Thyroid gland (tissue), 4 donors: ENCODE data around the gene DCUN1D2.

Source experiments
- POLR2A ChIP-seq, 2 donors: fragments of 450-650 bp; IDR thresholded peaks; one replicate each; pipeline ENCODE4 v1.6.1; 2017; ENCODE audit warnings: antibody characterized with exemption in 2 of 2, mild to moderate bottlenecking in 2 of 2, moderate library complexity in 1 of 2
- TF ChIP-seq, protein P1 (sequence below), 6 experiments: fragments of 200-600 bp in 3 of 6; fragments of 450-650 bp in 3 of 6; sonication (generic) in 3 of 6; IDR thresholded peaks; one replicate each; pipeline ENCODE4 v1.5.1; 2016 to 2019; ENCODE audit warnings: antibody characterized with exemption in 6 of 6, mild to moderate bottlenecking in 2 of 6, inconsistent platforms in 1 of 6, moderate library complexity in 1 of 6

DNA sequence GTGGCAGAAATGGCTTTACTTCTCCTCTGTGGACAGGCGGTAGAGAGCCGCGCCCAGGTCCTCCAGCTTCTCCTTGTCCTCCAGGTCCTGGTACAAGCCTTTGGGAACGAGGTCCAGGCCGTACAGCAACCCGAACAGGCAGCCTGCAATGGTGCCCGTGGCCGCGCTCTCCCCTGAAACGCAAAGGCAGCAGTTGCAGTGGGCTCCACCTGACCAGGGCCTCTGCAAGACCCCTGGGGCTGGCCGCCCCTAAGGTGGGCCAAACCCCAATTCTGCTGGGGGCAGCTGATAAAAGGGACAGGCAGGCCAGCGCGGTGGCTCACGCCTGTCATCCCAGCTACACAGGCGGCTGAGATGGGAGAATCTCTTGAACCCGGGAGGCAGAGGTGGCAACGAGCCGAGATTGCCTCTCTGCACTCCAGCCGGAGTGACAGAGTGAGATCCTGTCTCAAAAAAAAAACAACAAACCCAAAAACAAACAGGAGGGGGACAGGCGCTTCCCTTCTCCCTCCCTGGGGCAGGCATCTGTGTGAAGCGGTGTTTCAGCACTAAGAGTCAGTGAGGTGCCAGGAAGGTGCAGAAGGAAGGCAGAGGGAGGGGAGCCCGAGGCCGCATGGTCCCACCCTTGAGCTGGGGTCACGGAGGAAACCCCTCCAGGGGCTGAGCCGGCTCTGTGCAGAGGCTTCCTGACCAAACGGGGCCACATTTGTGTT is 67.5 kb downstream of the DCUN1D2 start:
- TF ChIP-seq, protein P1, sequence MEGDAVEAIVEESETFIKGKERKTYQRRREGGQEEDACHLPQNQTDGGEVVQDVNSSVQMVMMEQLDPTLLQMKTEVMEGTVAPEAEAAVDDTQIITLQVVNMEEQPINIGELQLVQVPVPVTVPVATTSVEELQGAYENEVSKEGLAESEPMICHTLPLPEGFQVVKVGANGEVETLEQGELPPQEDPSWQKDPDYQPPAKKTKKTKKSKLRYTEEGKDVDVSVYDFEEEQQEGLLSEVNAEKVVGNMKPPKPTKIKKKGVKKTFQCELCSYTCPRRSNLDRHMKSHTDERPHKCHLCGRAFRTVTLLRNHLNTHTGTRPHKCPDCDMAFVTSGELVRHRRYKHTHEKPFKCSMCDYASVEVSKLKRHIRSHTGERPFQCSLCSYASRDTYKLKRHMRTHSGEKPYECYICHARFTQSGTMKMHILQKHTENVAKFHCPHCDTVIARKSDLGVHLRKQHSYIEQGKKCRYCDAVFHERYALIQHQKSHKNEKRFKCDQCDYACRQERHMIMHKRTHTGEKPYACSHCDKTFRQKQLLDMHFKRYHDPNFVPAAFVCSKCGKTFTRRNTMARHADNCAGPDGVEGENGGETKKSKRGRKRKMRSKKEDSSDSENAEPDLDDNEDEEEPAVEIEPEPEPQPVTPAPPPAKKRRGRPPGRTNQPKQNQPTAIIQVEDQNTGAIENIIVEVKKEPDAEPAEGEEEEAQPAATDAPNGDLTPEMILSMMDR (IDR thresholded peaks at IDR 0.05): no peak
- TF ChIP-seq POLR2A (IDR thresholded peaks at IDR 0.05): no peak
